Vagina (tissue), 2 donors: ENCODE measurements around the gene DDX10. TPM values are rescaled to one million over a fixed set of nuclear protein-coding genes. Genes with fewer than 3 reads are reported as not detected.
A peak's percentile ranks its signal among the peaks of the same experiment; 100 is the strongest.

Source experiments
- DNase-seq, 2 donors: peaks; one replicate each; pipeline ENCODE4 v3.0.0-alpha.2; 2017; ENCODE audit errors: extremely low spot score in 2 of 2
- H3K27ac ChIP-seq: fragments of 200-600 bp; sonication (generic); one replicate; pipeline ENCODE4 v1.5.1; 2019
- H3K27me3 ChIP-seq: fragments of 200-600 bp; sonication (generic); one replicate; pipeline ENCODE4 v1.5.1; 2019
- H3K36me3 ChIP-seq, 2 donors: fragments of 200-600 bp; sonication (generic); one replicate each; pipeline ENCODE4 v1.5.1; 2017 to 2019
- H3K4me1 ChIP-seq: fragments of 200-600 bp; sonication (generic); one replicate; pipeline ENCODE4 v1.5.1; 2019
- H3K4me3 ChIP-seq, 2 donors: fragments of 200-600 bp; sonication (generic); 1 replicate in 1 of 2; 2 replicates in 1 of 2; pipeline ENCODE4 v1.5.1; 2016 to 2019
- H3K9me3 ChIP-seq: fragments of 200-600 bp; sonication (generic); one replicate; pipeline ENCODE4 v1.5.1; 2019
- POLR2A ChIP-seq, 2 donors: fragments of 450-650 bp; IDR thresholded peaks; one replicate each; pipeline ENCODE4 v1.6.1; 2017; ENCODE audit warnings: antibody characterized with exemption in 2 of 2, mild to moderate bottlenecking in 2 of 2, moderate library complexity in 2 of 2
- POLR2AphosphoS5 ChIP-seq, 2 donors: sonication (generic); formaldehyde crosslinking; IDR thresholded peaks; one replicate each; pipeline ENCODE4 v1.9.0; 2017; ENCODE audit warnings: antibody characterized with exemption in 2 of 2, mild to moderate bottlenecking in 2 of 2, low read depth in 1 of 2; ENCODE audit not compliant: insufficient read depth in 1 of 2
- intact Hi-C: fragments of 100-400 bp; cut with DNase I; formaldehyde crosslinking; loops from one replicate; pipeline ENCODE4 v1.15.1; 2023
- total RNA-seq: library from RNA; depleted of rRNA; stranded (reverse); fragments of >200 nt; gene quantifications from one replicate; pipeline ENCODE4 v1.2.3, GENCODE V29; 2016
- TF ChIP-seq, protein P1 (sequence below), 3 experiments: fragments of 450-650 bp in 2 of 3; fragments of 200-600 bp in 1 of 3; sonication (generic) in 1 of 3; IDR thresholded peaks; one replicate each; pipeline ENCODE4 v1.5.1; 2017 to 2019; ENCODE audit warnings: antibody characterized with exemption in 3 of 3, mild to moderate bottlenecking in 2 of 3, moderate library complexity in 2 of 3

Gene DDX10
- total RNA-seq, 1 donor from 2014 or later: 23.8 TPM

DNA sequence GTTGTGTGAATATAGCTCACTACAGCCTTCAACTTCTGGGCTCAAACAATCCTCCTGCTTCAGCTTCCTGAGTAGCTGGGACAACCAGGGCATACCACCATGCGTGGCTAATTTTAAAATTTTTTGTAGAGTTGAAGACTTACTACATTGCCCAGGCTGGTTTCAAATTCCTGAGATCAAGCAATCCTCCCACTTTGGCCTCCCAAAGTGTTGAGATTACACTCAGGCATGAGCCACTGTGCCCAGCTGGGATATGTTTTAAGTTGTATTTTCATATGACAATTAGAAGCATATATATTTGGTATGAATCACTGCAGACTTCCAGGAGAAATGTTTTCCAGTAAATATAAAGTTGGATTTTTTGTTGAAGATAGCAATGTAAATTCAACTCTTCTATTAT lies 15.4 kb downstream of the DDX10 start:
- no peaks in the 10 kb centered on the region for H3K9me3 ChIP-seq
- H3K27me3 ChIP-seq: no peaks in the 10 kb centered on the region
- peaks cover 0 to 32% of the 10 kb centered on the region in 2 donors for H3K36me3 ChIP-seq
- no peak for DNase-seq
- no peak overlapping the region for H3K27ac ChIP-seq
- no peaks in the 10 kb centered on the region for H3K4me1 ChIP-seq
- no peak overlapping the region for H3K4me3 ChIP-seq
- intact Hi-C loops: no loop called here
- TF ChIP-seq, protein P1, sequence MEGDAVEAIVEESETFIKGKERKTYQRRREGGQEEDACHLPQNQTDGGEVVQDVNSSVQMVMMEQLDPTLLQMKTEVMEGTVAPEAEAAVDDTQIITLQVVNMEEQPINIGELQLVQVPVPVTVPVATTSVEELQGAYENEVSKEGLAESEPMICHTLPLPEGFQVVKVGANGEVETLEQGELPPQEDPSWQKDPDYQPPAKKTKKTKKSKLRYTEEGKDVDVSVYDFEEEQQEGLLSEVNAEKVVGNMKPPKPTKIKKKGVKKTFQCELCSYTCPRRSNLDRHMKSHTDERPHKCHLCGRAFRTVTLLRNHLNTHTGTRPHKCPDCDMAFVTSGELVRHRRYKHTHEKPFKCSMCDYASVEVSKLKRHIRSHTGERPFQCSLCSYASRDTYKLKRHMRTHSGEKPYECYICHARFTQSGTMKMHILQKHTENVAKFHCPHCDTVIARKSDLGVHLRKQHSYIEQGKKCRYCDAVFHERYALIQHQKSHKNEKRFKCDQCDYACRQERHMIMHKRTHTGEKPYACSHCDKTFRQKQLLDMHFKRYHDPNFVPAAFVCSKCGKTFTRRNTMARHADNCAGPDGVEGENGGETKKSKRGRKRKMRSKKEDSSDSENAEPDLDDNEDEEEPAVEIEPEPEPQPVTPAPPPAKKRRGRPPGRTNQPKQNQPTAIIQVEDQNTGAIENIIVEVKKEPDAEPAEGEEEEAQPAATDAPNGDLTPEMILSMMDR (IDR thresholded peaks at IDR 0.05): no peak
- no peak for TF ChIP-seq POLR2AphosphoS5 (IDR thresholded peaks at IDR 0.05; ENCODE audit: insufficient read depth in 1 of 2, low read depth in 1 of 2)
- TF ChIP-seq POLR2A (IDR thresholded peaks at IDR 0.05): no peak

DNA sequence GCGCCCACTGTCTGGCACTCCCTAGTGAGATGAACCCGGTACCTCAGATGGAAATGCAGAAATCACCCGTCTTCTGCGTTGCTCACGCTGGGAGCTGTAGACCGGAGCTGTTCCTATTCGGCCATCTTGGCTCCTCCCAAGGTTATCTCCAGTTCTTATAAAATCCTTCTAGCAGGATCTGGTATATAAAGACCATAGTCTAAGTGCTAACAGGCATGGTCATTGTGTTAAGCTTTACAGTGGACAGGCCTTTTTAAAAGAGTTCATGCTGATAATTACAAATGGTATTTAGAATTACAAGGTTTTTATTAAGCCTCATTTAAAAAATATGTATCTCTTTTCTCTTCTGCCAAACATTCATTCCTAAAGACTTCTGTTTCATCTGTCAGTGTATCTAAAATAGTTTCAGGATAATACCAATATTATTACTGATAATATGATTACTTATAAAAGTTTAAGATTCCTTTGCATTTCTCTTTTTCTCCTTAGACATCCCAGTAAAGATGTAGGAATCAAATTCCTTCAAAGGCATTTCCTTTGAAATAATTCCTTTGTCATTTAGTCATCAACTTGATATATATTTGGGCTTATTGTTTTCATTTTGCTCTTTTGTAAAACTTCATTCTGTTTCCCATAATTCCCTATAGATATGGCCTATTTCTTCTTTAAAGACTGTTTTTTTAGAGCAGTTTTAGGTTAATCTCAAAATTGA lies 20.7 kb downstream of the DDX10 start:
- Histone ChIP-seq H3K9me3 (no peaks in the 10 kb centered on the region), H3K4me3 (no peak overlapping the region), H3K36me3 (peaks cover 0 to 28% of the 10 kb centered on the region in 2 donors), H3K4me1 (no peaks in the 10 kb centered on the region), H3K27me3 (no peaks in the 10 kb centered on the region), H3K27ac (no peak overlapping the region)
- DNase-seq: no peak
- intact Hi-C loops: no loop called here
- TF ChIP-seq, protein P1 (IDR thresholded peaks at IDR 0.05): no peak
- TF ChIP-seq POLR2AphosphoS5 (IDR thresholded peaks at IDR 0.05; ENCODE audit: insufficient read depth in 1 of 2, low read depth in 1 of 2) (no peak), POLR2A (IDR thresholded peaks at IDR 0.05) (no peak)

DNA sequence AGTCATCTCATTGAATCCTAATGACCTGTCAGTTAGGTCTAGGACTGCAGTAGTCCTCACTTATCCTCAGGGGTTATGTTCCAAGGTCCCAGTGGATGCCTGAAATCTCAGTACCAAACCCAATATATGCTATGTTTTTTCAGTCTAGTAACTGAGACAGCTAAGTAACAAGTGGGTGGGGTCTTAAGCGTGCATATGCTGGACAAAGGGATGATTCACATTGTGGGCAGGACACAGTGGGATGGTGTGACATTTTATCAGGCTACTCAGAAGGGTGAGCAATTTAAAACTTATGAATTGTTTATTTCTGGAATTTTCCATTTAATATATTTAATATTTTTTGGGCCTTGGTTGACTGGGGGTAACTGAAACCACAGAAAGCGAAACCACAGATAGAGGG lies 29.0 kb downstream of the DDX10 start:
- H3K27ac ChIP-seq: no peak overlapping the region
- H3K27me3 ChIP-seq: no peaks in the 10 kb centered on the region
- TF ChIP-seq POLR2AphosphoS5 (IDR thresholded peaks at IDR 0.05; ENCODE audit: insufficient read depth in 1 of 2, low read depth in 1 of 2) (no peak), POLR2A (IDR thresholded peaks at IDR 0.05) (no peak)
- TF ChIP-seq, protein P1 (IDR thresholded peaks at IDR 0.05): no peak
- H3K4me3 ChIP-seq: no peak overlapping the region
- no peaks in the 10 kb centered on the region for H3K9me3 ChIP-seq
- intact Hi-C loops: no loop called here
- H3K4me1 ChIP-seq: no peaks in the 10 kb centered on the region
- H3K36me3 ChIP-seq: peaks cover 0 to 34% of the 10 kb centered on the region in 2 donors
- no peak for DNase-seq

DNA sequence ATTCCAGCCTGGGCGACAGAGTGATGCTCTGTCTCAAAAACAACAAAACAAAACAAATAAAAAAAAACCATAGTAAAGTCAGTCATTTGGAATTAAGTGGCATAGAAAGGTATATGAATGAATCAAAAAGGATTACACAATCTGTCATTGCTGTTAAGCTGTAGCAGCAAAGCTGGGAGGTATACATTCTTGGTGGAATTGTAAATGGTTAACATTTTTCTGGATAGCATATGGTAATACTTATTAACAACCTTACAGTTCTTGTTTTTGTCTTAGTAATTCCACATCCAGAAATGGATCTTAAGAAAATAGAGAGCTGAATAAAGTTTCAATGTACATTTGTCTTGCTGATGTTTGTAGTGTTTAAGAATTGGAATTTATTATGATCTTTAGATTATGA lies 30.0 kb downstream of the DDX10 start:
- no peak for TF ChIP-seq POLR2A (IDR thresholded peaks at IDR 0.05)
- TF ChIP-seq, protein P1 (IDR thresholded peaks at IDR 0.05): no peak
- no peak for TF ChIP-seq POLR2AphosphoS5 (IDR thresholded peaks at IDR 0.05; ENCODE audit: insufficient read depth in 1 of 2, low read depth in 1 of 2)
- intact Hi-C loops: no loop called here
- no peak overlapping the region for H3K4me3 ChIP-seq
- DNase-seq: no peak
- peaks cover 0 to 26% of the 10 kb centered on the region in 2 donors for H3K36me3 ChIP-seq
- H3K27ac ChIP-seq: no peak overlapping the region
- H3K9me3 ChIP-seq: no peaks in the 10 kb centered on the region
- no peaks in the 10 kb centered on the region for H3K27me3 ChIP-seq
- no peaks in the 10 kb centered on the region for H3K4me1 ChIP-seq

DNA sequence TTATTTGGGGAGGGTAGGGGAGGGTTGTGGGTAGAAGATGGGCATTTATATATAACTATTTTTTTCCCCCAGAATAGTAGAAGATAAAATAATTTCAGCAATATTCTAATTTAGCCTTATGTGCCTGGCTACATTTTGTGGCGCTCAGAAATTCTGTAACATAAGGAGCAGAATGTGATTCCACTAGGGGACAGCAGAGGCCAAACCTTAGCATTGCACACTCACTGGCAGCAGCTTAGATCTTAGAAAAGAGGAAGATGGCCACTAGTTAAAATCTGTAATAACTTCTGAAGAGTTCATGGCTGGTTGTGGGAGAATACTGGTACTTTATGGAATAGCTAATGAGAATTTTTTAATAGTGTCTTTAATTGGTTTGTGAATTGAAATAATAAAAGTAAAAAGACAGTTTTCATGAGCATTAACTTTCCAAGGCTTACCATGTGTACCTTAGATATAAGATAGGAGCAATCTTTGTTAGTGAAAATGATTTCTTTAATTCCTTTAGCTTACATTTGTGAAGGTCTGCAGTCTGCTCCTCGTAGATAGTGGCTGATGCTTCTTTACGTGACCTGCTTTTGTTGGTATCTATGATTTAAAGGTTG lies 33.1 kb downstream of the DDX10 start:
- Histone ChIP-seq H3K27me3 (no peaks in the 10 kb centered on the region), H3K27ac (no peak overlapping the region), H3K4me3 (no peak overlapping the region), H3K9me3 (no peaks in the 10 kb centered on the region), H3K4me1 (no peaks in the 10 kb centered on the region), H3K36me3 (peaks cover 0 to 12% of the 10 kb centered on the region in 2 donors)
- intact Hi-C loops: no loop called here
- no peak for TF ChIP-seq POLR2A (IDR thresholded peaks at IDR 0.05)
- TF ChIP-seq, protein P1 (IDR thresholded peaks at IDR 0.05): peak; percentile 58 to 68 (median 67)
- DNase-seq: no peak
